ENCODE measurements around the gene FILIP1L. TPM values are rescaled to one million over a fixed set of nuclear protein-coding genes. Genes with fewer than 3 reads are reported as not detected.

Gene FILIP1L
- total RNA-seq, 3 donors from 2014 or later = 8.9 to 37.0 (median 17.1) TPM

- peak; percentile 51 for ATAC-seq
- DNase-seq = no peak
- no peak for TF ChIP-seq CTCF (IDR thresholded peaks at IDR 0.05)
- Histone ChIP-seq H3K9me3 (no peaks in the 10 kb centered on the region), H3K36me3 (ENCODE audit: low read depth) (no peaks in the 10 kb centered on the region), H3K4me1 (ENCODE audit: low read depth) (no peaks in the 10 kb centered on the region), H3K4me3 (no peak overlapping the region)
- intact Hi-C loops (cut with DNase I, micrococcal nuclease) = no loop called here
These were observed 89.6 kb downstream of the FILIP1L start for GRCh38 chr3:100024520-100025303.

GRCh38 chr3:100023595-100023994, 90.7 kb downstream of the FILIP1L start:
- Histone ChIP-seq H3K9me3 (no peaks in the 10 kb centered on the region), H3K4me1 (ENCODE audit: low read depth) (no peaks in the 10 kb centered on the region), H3K36me3 (ENCODE audit: low read depth) (no peaks in the 10 kb centered on the region), H3K4me3 (no peak overlapping the region)
- ATAC-seq = no peak
- no peak for TF ChIP-seq CTCF (IDR thresholded peaks at IDR 0.05)
- intact Hi-C loops (cut with DNase I, micrococcal nuclease) = no loop called here
- DNase-seq = no peak

GRCh38 chr3:100023150-100023549, 91.2 kb downstream of the FILIP1L start:
- intact Hi-C loops (cut with DNase I, micrococcal nuclease) = no loop called here
- H3K4me3 ChIP-seq = no peak overlapping the region
- DNase-seq = no peak
- ATAC-seq = no peak
- no peaks in the 10 kb centered on the region for H3K9me3 ChIP-seq
- TF ChIP-seq CTCF (IDR thresholded peaks at IDR 0.05) = no peak
- no peaks in the 10 kb centered on the region for H3K4me1 ChIP-seq (ENCODE audit: low read depth)
- no peaks in the 10 kb centered on the region for H3K36me3 ChIP-seq (ENCODE audit: low read depth)

DNA sequence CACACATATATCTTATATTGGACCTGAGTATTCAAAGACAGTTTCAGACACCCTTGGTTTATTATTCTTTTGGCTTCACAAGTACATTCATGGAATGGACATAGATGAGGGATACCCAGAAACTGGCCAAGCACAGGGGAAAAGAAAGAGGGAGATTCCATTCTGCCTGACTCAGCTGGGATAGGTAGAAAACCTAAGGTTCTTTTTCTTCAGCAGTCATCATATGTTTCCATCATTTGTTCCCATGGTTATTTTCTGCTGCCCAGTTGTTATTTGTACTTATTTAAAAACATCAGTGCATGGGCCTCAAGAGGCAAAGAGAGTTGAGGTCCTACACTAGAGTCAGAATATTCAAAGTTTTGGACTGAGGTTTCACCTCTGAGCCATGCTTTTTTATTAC, 91.8 kb downstream of the FILIP1L start:
- intact Hi-C loops (cut with DNase I, micrococcal nuclease) = no loop called here
- no peaks in the 10 kb centered on the region for H3K9me3 ChIP-seq
- TF ChIP-seq CTCF (IDR thresholded peaks at IDR 0.05) = no peak
- no peaks in the 10 kb centered on the region for H3K4me1 ChIP-seq (ENCODE audit: low read depth)
- DNase-seq (no peak), ATAC-seq (no peak)
- H3K36me3 ChIP-seq (ENCODE audit: low read depth) = no peaks in the 10 kb centered on the region
- H3K4me3 ChIP-seq = no peak overlapping the region

DNA sequence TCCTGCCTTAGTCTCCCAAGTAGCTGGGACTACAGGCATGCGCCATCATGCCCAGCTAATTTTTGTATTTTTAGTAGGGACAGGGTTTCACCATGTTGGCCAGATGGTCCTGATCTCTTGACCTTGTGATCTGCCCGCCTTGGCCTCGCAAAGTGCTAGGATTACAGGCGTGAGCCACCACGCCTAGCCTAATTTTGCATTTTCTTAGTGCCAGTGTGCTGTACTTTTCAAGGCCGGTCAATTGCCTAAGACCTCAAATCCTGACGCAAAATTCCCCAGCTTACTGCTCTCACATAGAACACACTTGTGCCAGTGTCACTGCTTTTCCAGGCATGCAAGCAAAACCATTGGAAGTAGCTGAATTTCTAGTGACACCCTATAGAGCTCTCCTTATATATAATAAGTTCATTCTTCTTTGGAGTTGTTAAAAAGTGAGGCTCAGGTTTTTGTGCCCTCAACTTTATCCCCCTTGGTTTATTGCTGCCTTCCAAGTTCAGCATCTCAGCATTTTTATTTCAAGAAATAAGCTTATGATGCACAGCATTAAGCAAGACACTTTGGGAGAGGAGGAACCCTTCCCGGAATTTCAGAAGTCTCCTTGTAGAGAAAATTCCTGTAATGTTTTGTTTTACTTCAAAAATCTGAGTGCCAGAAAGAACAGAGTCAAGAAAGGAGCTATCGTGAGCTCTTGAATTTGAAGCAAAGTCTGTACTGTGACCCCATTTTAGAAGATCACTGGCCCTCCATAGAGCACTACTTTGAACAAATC, 93.2 kb downstream of the FILIP1L start:
- no peak for DNase-seq
- H3K36me3 ChIP-seq (ENCODE audit: low read depth) = no peaks in the 10 kb centered on the region
- ATAC-seq = no peak
- intact Hi-C loops (cut with DNase I, micrococcal nuclease) = no loop called here
- H3K4me3 ChIP-seq = no peak overlapping the region
- H3K4me1 ChIP-seq (ENCODE audit: low read depth) = no peaks in the 10 kb centered on the region
- TF ChIP-seq CTCF (IDR thresholded peaks at IDR 0.05) = no peak
- no peaks in the 10 kb centered on the region for H3K9me3 ChIP-seq
